Skin epidermis (tissue), 12 donors: Measurements from ENCODE around the gene B4GAT1.
"Not testable (repeated sequence)": the region's sequence is repeated elsewhere in the genome, so short reads cannot be mapped to it uniquely, and the experiment has no call there.

Experiments used
- H3K27ac ChIP-seq, 21 experiments: fragments of 200-600 bp; sonication (generic) in 11 of 21; one replicate each; pipeline ENCODE4 v1.5.0; 2020; ENCODE audit warnings: mild to moderate bottlenecking in 3 of 21, inconsistent platforms in 2 of 21, moderate library complexity in 2 of 21
- H3K4me3 ChIP-seq, 7 experiments: fragments of 200-600 bp; sonication (generic) in 2 of 7; one replicate each; pipeline ENCODE4 v1.5.0; 2020; ENCODE audit warnings: inconsistent platforms in 2 of 7, mild to moderate bottlenecking in 2 of 7, moderate library complexity in 1 of 7

Gene B4GAT1

DNA sequence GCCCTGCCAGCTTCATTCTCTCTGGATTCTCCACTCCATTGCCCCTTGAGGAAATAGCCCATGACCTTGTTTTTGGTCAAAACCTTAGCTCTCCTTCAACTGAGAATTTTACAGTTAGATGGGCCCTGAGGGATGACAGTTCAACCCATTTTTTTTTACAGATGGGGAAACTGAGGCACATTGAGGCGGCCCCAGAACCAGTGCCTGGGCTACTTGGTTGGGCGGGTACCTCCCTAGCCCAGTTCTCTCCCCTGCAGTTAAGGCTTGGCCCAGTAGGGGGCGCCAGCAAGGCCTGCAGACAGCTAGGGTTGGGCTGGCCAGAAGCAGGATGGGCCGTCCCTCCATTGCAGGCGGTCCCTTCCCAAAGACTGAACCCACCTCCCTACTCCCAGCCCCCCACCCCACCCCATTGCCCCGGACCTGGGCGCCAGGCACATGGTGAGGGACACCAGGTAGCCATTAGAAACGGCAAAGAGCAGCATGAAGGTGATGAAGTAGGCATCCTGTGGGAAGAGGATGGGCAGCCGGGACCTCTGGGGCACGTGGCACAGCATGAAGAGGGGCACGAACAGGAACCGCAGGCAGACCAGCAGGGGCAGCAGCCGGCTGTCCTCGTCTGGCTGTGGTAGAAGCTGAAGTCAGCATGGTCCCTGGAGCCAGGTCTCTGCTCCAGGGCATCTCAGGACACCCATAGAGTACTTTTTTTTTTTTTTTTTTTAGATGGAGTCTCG, 16.5 kb upstream of the B4GAT1 start:
- no peak overlapping the region for H3K27ac ChIP-seq
- no peak overlapping the region for H3K4me3 ChIP-seq

DNA sequence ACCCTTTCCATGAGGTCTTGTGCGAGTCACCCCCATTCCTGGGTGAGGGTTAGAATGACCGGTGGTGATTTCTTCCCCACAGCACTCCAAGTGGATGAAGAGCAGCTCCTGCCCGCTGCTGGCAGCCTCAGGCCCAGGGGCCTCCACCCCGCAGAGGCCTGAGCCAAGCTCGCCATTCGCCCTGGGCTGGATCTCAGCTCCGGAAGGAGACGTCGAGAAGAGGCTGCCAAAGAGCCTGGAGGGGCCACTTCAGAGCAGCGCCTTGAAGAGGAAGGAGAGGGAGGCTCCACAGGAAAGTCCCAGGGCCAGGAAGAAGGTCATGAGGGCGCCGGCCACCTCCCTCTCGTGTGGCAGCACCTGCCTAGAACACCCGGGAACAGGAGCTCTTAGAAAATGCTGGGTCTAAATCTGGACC, 15.8 kb upstream of the B4GAT1 start:
- no peak overlapping the region for H3K4me3 ChIP-seq
- no peak overlapping the region for H3K27ac ChIP-seq

DNA sequence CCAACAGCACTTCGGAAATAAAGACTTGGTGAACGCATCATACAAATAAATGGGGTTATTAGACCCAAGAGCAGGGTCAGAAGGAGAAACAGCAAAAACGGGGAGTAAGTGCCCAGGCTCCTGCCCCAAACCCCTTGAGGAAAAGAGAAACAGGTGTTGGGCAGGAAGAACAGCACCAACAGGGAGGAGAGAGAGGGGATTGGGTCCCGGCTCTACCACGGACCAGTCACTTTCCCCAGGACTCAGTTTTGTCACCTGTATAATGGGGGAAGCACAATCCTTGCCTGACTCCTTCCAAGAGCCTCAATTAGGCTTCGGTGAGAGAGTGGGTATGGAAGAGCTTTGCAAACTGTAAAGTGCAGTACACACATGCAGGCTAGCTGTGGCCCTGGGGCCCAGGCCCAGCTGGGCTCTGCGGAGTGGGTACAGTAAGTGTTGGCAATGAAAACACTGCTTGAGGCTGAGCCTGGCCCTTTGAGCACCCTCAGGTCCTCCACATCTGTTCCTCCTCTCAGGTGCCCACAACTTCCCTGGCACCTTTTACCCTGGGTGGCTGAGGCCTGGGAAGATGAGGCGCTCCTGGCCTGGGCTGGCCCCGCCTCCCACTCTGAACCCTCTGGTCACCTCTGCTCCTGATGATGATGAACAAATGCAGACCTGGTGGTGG, 15.2 kb upstream of the B4GAT1 start:
- Histone ChIP-seq H3K27ac (no peak overlapping the region), H3K4me3 (no peak overlapping the region)

DNA sequence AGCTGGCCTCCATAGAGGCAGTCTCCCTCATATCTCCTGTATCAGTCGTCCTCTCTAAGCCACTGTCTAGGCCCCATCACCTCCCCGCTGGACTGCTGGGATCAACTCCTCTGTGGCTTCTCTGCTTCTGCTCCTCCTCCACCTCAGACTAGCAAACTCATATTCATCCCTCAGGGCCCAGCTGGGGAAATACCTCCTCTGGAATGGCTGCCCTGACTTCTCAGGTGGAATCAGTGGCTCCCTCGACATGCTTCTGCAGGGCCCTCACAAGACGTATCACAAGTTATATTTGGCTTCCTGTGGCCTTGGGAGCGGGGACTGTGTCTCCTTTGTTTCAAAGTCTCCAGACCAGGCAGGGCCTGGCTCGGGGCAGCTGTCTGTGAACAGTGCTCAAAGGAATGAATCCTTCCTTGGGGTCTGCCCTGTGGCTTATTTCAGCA, 14.1 kb upstream of the B4GAT1 start:
- H3K4me3 ChIP-seq = no peak overlapping the region
- H3K27ac ChIP-seq = no peak overlapping the region

DNA sequence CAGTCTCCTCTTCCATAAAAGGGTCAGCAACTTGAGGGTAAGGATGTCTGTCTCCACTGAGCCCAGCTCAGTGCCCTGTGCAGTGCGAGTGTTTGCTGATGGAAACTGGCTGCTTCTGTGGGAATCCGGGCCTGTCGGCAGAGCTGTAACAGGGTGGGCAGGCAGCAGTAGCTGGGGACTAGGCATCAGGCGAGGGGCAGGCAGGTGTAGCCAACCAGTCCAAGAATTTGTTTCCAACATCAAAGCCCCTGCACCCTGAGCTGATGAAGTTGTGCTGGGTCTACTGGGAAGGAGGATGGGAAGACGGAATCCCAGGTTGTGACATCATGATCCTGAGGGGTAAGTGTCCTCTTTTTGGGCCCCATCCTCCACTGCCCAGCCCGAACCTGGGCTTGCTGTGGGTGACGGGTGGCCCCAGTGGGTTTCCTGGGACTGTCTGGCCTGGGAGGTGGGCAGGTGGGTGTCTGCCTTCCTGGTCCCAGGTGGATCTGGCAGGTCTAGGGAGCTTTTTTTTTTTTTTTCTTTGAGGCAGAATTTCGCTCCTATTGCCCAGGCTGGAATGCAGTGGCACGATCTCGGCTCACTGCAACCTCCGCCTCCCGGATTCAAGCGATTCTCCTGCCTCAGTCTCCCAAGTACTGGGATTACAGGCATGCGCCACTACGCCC, 13.1 kb upstream of the B4GAT1 start:
- Histone ChIP-seq H3K27ac (no peak overlapping the region), H3K4me3 (no peak overlapping the region)

DNA sequence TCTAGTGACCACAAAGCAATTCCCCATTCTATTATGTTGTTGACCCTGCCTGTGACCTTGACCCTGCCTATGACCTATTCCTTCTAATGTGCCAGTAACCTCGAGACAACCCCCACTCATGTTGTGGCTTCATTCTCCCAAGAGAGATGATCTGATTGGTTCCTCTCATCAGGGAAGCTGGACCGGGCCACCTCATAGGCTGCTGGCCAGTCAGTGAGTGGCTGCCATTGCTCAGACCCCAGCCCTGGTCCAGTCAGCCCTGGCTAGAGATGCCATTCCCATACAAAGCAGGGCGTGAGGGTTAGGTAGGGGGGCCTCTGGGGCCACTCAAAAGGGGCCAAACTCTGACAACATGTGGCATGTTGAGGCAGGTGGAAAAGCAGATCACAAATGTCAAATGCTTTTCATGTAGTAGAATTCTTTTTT, 12.2 kb upstream of the B4GAT1 start:
- H3K4me3 ChIP-seq = no peak overlapping the region
- no peak overlapping the region for H3K27ac ChIP-seq

DNA sequence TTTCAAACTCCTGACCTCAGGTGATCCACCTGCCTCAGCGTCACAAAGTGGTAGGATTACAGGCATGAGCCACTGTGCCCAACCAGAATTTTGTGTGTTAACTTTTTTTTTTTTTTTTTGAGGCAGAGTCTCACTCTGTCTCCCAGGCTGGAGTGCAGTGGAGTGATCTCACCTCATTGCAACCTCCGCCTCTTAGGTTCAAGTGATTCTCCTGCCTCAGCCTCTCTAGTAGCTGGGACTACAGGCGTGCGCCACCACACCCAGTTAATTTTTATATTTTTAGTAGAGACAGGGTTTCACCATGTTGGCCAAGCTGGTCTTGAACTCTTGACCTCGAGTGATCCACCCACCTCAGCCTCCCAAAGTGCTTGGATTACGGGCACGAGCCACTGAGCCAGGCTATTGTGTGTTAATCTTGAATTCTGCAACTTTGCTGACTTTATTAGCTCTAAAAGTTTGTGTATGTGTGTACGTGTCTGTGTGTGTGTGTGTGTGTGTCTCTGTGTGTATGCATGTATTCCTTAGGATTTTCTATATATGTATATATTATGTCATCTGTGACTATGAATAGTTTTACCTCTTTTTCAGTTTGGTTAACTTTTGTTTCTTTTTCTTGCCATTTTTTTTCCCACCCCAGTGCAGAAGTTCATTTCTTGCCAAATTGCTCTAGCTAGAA, 3.3 kb upstream of the B4GAT1 start:
- H3K4me3 ChIP-seq = not testable (repeated sequence)

DNA sequence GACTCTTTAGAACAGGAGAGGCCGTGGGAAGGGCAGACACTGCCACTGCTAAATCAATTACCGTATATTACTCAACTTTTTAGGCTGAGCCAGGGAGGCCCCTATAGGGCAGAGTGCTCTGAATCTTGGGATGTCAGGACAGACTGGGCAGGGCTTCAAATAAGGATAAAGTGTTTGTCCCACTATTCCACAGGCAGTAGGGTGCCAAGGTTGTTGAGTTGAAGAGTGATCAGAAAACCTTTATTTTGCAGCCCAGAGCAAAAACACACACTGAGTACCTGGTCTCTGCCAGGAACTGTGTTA, 1.6 kb upstream of the B4GAT1 start:
- H3K27ac ChIP-seq = peak overlapping the region in 3 of 21 experiments; percentile 13 to 56 (median 16)
- H3K4me3 ChIP-seq = no peak overlapping the region

More for the DNA sequence above, 3.3 kb upstream of the B4GAT1 start:
- H3K27ac ChIP-seq = not testable (repeated sequence)

DNA sequence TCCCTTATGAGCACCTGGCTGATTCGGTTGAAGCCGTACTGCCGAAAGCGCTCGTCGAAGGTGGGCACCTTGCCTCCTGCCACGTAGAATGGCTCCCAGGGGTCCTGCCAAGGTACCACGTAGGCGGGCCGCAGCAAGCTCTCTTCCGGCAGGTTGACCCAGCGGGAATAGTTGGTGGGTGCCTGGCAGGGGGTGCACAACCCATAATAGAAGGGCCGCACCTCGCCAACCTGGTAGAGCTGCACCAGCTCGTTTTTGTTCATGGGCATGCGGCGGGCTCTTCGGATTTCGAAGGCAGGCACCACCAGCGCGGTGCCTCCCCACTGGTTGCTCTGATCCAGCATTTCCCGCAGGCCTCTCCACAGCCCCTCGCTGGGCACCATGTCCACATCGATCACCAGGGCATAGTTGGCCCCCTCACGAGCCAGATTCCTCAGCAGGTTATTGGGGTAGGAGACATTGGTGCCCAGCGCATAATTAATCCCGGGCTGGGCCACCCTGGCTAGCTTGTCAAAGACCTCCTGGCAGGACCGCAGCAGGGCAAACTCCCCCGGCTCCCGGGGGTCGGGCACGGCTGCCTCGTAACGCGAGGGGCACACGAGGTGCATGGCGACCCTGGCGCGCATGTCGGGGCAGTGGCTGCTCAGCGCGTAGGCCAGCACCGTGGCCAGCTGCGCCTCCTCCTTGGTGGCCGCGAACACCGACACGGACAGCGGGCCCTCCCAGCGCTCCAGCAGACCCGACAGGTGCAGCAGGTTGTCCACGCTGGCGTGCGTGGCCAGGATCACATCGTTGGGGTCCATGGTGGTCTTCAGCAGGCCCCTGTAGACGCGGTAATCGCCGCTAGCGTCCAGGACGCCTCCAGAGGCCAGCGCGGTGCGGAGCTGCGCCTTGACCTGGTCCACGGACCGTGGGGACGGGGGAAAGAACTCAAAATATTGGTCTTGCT, 679 bp downstream of the B4GAT1 start:
- peak overlapping the region in 20 of 21 experiments; percentile 32 to 94 (median 85) for H3K27ac ChIP-seq
- peak overlapping the region; percentile 61 to 81 (median 73) for H3K4me3 ChIP-seq

DNA sequence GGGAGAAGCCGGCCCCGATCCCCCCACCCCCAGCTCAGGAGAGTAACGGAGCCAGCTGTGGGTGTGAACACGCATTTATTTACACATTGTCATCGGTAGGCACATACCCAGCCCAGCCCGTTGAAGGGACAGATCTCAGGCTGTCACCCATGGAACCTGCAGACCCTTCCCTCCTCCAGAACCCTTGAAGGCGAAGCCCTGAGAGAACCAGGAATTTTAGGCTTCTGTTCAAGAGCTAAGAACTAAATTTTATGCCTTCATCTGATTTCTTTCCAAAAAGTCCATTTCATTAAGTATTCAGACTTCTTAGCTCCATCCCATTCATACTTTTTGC, 2.1 kb downstream of the B4GAT1 start:
- H3K4me3 ChIP-seq = peak overlapping the region; percentile 80 to 98 (median 85)
- peak overlapping the region in 20 of 21 experiments; percentile 67 to 94 (median 84) for H3K27ac ChIP-seq

DNA sequence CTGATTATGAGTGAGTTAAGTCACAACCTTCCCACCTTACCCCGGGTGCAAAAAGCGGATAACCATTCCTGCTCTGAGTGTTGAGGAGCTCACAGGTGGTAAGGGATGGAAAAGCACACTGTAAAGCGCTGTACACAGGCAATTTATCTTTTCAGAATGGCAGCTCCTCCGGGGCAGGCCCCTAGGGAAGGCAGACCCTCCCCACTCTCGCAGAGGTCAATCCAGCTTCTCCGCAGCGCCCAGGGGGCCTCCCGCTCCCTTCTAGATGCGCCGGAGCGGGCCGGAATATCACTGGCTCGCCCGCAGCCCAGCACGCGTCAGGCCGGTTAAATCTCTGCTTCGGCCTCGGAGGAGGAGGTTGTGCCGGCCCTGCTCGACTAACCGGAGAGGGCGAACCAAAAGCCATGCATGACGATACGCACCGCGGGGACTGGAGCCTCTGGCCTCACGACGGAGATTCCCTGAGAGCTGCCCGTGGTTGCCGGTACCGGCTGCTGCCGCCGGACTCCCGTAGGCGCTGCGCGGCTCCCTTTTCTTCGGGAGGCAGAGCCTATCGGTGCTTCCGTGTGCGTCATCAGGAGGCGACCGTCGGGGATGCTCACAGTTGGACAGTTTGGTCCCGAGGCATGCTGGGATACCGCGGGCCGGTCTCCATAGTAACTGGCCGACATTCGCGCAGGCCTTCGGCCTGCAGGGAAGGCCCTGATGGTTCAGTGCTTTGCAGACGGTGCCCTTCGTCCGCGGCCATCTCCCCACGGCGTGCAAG, 2.7 kb downstream of the B4GAT1 start, which contains the start of gene BRMS1:
BRMS1 (minus strand) TSS at position 555 of the 766 bp plus-strand sequence. CDS start 2,870 bp downstream, outside the sequence.
- peak within 1 kb of the TSS; percentile 41 to 94 (median 84) for H3K27ac ChIP-seq
- peak within 1 kb of the TSS; percentile 80 to 98 (median 85) for H3K4me3 ChIP-seq

DNA sequence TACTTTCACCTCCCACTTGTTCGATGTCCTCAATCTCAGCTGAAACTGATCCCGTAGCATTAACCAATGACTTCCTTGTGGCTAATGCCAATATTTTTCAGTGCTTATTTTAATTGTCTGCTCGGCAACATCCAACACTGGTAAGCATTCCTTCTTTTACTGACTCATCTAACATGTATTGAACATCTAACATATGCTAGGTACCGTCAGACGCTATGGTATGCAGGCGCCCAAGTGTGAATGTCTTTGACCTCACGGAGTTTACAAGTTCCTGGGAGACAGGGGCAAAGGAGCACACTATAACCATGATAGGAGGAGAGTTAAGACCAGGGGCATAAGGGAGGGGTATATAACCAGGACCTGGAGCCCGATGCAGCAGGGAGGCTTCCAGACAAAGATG, 4.3 kb downstream of the B4GAT1 start:
- Histone ChIP-seq H3K27ac (no peak overlapping the region), H3K4me3 (no peak overlapping the region)

DNA sequence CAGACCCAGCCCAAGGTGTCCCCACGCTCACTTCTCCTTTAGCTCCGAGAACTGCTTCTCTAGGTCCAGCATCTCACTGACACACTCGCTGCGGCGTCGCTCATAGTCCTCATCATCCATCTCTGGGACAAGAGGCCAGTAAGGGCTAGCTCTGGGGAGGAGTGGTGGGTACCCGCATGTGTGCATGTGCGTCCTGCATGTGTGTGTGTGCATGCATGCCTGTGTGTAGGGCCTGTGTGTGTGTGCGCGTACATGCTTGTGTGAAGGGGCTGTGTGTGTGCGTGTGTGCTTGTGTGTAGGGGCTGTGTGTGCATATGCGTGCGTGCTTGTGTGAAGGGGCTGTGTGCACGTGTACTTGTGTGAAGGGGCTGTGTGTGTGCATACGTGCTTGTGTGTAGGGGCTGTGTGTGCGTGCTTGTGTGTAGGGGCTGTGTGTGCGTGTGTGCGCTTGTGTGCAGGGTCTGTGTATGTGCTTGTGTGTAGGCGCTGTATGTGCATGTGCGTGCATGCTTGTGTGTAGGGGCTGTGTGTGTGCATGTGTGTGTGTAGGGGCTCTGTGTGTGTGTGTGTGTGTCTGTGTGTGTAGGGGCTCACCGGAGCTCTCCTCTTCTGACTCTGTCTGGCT, 5.8 kb downstream of the B4GAT1 start:
- Histone ChIP-seq H3K27ac (no peak overlapping the region), H3K4me3 (no peak overlapping the region)

DNA sequence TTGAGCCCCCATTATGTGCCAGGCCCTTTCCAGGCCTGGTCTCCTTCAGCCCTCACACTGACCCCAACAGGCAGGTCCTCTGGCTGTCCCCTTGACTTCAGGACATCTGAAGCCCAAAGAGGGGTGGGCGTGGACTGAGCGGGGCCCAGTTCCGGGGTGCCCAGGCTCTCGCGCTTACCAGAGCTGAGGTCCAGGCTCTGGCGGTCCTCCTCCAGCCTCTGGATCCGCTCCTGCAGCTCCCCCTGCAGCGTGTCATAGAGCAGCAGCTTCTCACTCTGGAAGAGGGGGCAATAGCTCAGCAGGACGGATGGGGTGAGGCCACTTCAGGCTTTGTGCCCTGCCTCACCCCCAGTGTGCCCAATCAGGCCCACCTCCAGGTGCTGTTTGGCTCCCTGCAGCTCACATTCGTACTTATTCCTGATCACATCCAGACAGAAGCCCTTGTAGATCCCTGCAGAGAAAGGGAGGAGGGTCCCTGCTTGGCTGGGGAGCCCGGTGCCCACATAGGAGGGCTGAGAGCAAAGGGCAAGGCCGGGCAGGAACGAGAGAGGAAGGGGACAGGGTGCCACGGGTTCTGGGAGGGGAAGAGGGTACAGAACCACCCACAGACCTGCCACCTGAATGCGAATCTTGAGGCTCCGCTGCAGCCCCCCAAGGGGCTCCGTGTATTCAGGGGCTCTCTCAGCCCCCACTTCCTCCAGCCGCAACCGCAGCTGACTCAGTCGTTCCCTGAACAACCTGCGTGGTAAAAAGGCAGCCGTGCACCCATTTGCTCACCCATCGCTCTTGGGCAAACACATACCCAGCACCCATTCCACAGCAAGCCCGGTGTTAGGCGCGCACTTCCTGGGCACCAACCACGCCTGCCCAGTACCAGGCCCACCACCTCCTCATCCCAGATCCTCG, 6.6 kb downstream of the B4GAT1 start:
- peak overlapping the region in 1 of 21 experiments; percentile 27 for H3K27ac ChIP-seq

DNA sequence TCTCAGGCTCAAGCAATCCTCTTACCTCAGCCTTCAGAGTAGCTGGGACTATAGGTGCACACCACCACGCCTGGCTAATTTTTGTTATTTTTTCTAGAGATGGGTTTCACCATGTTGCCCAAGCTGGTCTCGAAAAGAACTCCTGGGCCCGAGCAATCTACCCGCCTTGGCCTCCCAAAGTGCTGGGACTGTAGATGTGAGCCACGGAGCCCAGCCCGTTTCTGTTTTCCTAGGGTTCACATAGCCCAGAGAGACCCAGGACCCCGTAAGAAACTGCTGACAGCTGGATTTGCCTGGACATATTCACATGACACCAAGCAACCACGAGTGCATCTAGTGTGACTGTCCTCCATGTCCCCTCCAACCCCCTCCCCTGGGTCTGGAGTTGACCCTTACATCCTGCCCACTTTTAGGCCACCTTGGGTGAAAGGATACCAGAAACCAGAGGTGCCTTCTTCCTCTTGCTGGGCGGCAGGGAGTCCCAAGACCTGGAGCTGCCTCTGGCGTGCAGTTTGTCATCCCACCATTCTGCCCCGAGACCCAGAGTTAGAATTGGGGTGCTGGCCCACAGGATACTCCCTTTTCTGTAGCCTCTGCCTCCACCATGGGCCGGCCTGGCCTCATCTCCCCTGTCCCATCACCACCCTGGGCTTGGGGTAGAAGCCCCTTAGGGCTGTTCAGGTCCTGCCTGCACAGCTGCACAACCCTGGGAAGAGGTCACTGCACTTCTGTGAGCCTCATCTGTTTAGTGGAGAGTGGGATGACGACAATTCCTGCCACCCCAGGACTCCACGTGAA, 7.5 kb downstream of the B4GAT1 start:
- Histone ChIP-seq H3K27ac (peak overlapping the region in 11 of 21 experiments; percentile 37 to 96 (median 58)), H3K4me3 (no peak overlapping the region)

More for the DNA sequence above, 6.6 kb downstream of the B4GAT1 start:
- H3K4me3 ChIP-seq = no peak overlapping the region

DNA sequence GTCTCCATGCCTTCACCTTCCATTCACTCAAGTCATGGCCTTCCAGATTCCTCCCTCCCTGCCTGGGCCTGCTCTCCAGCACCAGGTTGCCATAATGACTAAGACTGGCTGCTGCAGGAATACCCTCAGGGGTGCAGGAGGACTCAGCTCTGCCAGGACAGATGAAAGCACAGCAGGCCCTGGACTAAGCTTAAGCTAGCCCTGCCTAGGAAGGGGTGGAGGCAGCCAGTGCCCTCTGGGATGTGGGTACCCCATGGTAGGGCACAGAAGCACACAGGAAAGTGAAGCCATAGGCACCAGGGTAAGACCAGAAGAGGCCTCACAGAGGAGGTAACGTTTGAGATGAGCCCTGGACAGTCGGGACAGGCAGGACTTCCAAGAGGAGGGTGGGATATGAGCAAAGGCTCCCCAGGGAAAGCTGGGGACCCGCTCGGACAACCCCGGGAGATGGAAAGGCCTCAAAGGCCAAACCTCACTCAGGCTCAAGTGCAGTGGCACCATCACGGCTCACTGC, 8.2 kb downstream of the B4GAT1 start:
- Histone ChIP-seq H3K4me3 (no peak overlapping the region), H3K27ac (peak overlapping the region in 13 of 21 experiments; percentile 39 to 96 (median 90))
